Astrocyte (in vitro differentiated cells and primary cell): Measurements from ENCODE around the gene POU2F2. TPM values are rescaled to one million over a fixed set of nuclear protein-coding genes. Genes with fewer than 3 reads are reported as not detected.
"Not testable (repeated sequence)": the region's sequence is repeated elsewhere in the genome, so short reads cannot be mapped to it uniquely, and the experiment has no call there.

Experiments
- DNase-seq: peaks from one replicate; pipeline ENCODE4 v3.0.0-alpha.2; 2010; ENCODE audit warnings: low read depth
- FAIRE-seq: peaks from 2 replicates; lab custom pipeline; 2011; peaks lifted over from hg19 to GRCh38; lab: Jason Lieb, UNC
- H2AFZ ChIP-seq: 2 replicates; pipeline ENCODE4 v1.6.0; 2012; ENCODE audit warnings: low read depth, low read length, inconsistent platforms
- H3K27ac ChIP-seq: 2 replicates; pipeline ENCODE4 v1.5.1; 2011; ENCODE audit warnings: low read depth, low read length, inconsistent platforms
- H3K27me3 ChIP-seq: 2 replicates; pipeline ENCODE4 v1.6.0; 2011; ENCODE audit warnings: low read length, inconsistent platforms; ENCODE audit not compliant: insufficient read depth
- H3K36me3 ChIP-seq: 2 replicates; pipeline ENCODE4 v1.5.1; 2011; ENCODE audit warnings: low read length, inconsistent platforms; ENCODE audit not compliant: insufficient read depth
- H3K4me1 ChIP-seq: 2 replicates; pipeline ENCODE4 v1.5.1; 2011; ENCODE audit warnings: low read length, inconsistent platforms; ENCODE audit not compliant: insufficient read depth
- H3K4me2 ChIP-seq: 2 replicates; pipeline ENCODE4 v1.6.0; 2012; ENCODE audit warnings: low read length, inconsistent platforms
- H3K4me3 ChIP-seq: 2 replicates; pipeline ENCODE4 v1.5.1; 2011; ENCODE audit warnings: low read depth, mild to moderate bottlenecking, low read length, inconsistent platforms; ENCODE audit not compliant: insufficient read depth
- H3K79me2 ChIP-seq: 2 replicates; pipeline ENCODE4 v1.6.0; 2012; ENCODE audit warnings: mild to moderate bottlenecking, low read length, inconsistent platforms; ENCODE audit not compliant: insufficient read depth
- H3K9ac ChIP-seq: 2 replicates; pipeline ENCODE4 v1.6.0; 2012; ENCODE audit warnings: mild to moderate bottlenecking, low read length, inconsistent platforms
- H3K9me3 ChIP-seq: 2 replicates; pipeline ENCODE4 v1.5.1; 2012; ENCODE audit warnings: low read depth, mild to moderate bottlenecking, low read length, inconsistent platforms; ENCODE audit not compliant: insufficient read depth
- H4K20me1 ChIP-seq: 2 replicates; pipeline ENCODE4 v1.6.0; 2012; ENCODE audit warnings: low read length, inconsistent platforms; ENCODE audit not compliant: insufficient read depth
- H3K27ac Mint-ChIP-seq: one replicate; pipeline ENCODE4 v1.8.0; 2021; ENCODE audit warnings: mild to moderate bottlenecking, mixed read lengths; ENCODE audit not compliant: unreplicated experiment
- H3K27me3 Mint-ChIP-seq: one replicate; pipeline ENCODE4 v1.8.0; 2021; ENCODE audit warnings: low read depth, mixed read lengths; ENCODE audit not compliant: unreplicated experiment
- H3K36me3 Mint-ChIP-seq: one replicate; pipeline ENCODE4 v1.8.0; 2021; ENCODE audit warnings: low read depth, mixed read lengths; ENCODE audit not compliant: unreplicated experiment
- H3K4me1 Mint-ChIP-seq: one replicate; pipeline ENCODE4 v1.8.0; 2021; ENCODE audit warnings: low read depth, mixed read lengths; ENCODE audit not compliant: unreplicated experiment
- H3K4me3 Mint-ChIP-seq: one replicate; pipeline ENCODE4 v1.8.0; 2021; ENCODE audit warnings: mild to moderate bottlenecking, moderate library complexity, mixed read lengths; ENCODE audit not compliant: unreplicated experiment
- H3K9me3 Mint-ChIP-seq: one replicate; pipeline ENCODE4 v1.8.0; 2021; ENCODE audit warnings: mild to moderate bottlenecking, mixed read lengths; ENCODE audit not compliant: unreplicated experiment
- CTCF ChIP-seq: IDR thresholded peaks from 2 replicates; pipeline ENCODE4 v1.5.1; 2011; ENCODE audit warnings: low read depth, mild to moderate bottlenecking, inconsistent platforms, low read length, moderate library complexity; ENCODE audit not compliant: insufficient read depth
- EZH2 ChIP-seq: IDR thresholded peaks from 2 replicates; pipeline ENCODE4 v1.6.1; 2012; ENCODE audit warnings: mild to moderate bottlenecking, low read length, inconsistent platforms; ENCODE audit not compliant: insufficient read depth
- total RNA-seq: library from RNA; stranded (reverse); gene quantifications from 2 replicates; pipeline ENCODE4 v1.2.1, GENCODE V29; 2021

Gene POU2F2
- total RNA-seq, 1 donor from 2014 or later = 8.3 TPM

DNA sequence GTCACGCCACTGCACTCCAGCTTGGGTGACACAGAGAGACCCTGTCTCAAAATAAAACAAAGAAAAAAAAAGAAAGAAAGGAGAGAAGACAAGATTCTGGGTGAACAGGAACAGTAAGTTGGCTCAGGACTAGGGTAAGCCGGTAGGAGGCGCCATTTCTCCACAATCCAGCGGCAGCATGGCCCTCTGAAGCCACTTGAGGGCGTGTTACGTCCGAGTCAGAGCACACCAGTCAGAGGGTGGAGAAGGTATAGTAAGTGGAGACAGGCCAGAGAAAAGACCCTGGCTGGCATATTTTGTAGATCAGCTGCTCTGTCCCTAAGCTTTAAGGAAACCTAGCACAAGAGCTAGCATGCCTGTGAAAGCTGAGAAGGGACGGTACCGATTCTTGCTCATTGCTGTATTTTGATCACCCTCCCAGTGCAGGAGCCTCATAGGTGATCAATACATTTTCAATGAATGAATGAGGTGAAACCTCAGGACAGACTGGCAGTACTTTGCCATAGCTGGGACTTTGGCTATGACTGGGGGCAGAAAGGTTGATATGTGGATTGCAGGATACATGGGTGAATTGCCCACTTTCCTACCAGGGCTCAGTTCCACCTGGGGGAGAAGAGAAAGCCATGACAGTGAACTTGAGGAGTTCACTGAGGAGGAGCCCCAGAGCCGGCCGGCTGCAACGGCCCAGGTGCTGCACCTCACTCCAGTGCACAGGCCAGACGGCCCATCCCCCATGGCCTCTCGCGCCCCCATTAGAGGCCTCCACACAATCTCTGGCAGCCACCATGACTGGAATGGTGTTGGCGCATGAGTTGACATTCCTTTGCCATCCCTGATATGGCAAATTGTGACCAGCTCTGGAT, 23.5 kb downstream of the POU2F2 start:
- no peaks in the 10 kb centered on the region for H3K9me3 ChIP-seq
- no peak for FAIRE-seq
- no peaks in the 10 kb centered on the region for H3K36me3 ChIP-seq
- H2AFZ ChIP-seq = no peak overlapping the region
- H3K79me2 ChIP-seq = no peaks in the 10 kb centered on the region
- H3K9ac ChIP-seq = no peak overlapping the region
- H4K20me1 ChIP-seq = no peaks in the 10 kb centered on the region
- peaks cover 2% of the 10 kb centered on the region for H3K27me3 Mint-ChIP-seq
- peak; percentile 65 for DNase-seq
- H3K27ac Mint-ChIP-seq = no peak overlapping the region
- H3K4me1 ChIP-seq = peaks cover 36% of the 10 kb centered on the region
- peaks cover 2% of the 10 kb centered on the region for H3K36me3 Mint-ChIP-seq
- no peaks in the 10 kb centered on the region for H3K27me3 ChIP-seq
- no peak overlapping the region for H3K4me2 ChIP-seq
- H3K4me1 Mint-ChIP-seq = peaks cover 50% of the 10 kb centered on the region
- H3K4me3 Mint-ChIP-seq = peak overlapping the region; percentile 75
- H3K4me3 ChIP-seq = no peak overlapping the region
- TF ChIP-seq EZH2 (no peak), CTCF (peak; percentile 100)
- no peak overlapping the region for H3K27ac ChIP-seq
- no peaks in the 10 kb centered on the region for H3K9me3 Mint-ChIP-seq

DNA sequence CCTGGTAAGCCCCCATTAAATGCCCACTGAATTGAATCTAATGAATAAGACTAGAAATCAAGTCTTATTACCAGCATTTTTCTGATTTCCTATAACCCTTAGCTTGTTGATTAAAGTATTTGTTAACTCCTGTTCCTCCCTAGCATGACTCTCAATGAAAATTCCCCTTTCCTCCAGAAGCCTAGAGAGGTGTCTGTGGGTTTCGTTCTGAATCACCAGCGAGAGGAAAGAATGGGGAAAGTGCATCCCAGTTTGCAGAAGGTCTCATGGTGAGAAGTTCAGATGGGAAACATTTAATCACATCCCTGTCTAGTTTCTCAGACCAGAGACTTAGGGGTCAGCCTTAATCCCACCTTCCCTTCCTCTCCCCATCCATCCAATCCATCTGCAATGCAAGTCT, 26.9 kb downstream of the POU2F2 start:
- no peaks in the 10 kb centered on the region for H4K20me1 ChIP-seq
- peaks cover 2% of the 10 kb centered on the region for H3K36me3 Mint-ChIP-seq
- no peaks in the 10 kb centered on the region for H3K9me3 Mint-ChIP-seq
- no peaks in the 10 kb centered on the region for H3K36me3 ChIP-seq
- H3K27me3 ChIP-seq = no peaks in the 10 kb centered on the region
- H3K27ac ChIP-seq = no peak overlapping the region
- H3K4me3 ChIP-seq = no peak overlapping the region
- no peak for FAIRE-seq
- no peaks in the 10 kb centered on the region for H3K9me3 ChIP-seq
- no peak for TF ChIP-seq CTCF
- no peak for TF ChIP-seq EZH2
- peaks cover 24% of the 10 kb centered on the region for H3K4me1 Mint-ChIP-seq
- DNase-seq = no peak
- H3K4me3 Mint-ChIP-seq = no peak overlapping the region
- H3K4me1 ChIP-seq = peaks cover 5% of the 10 kb centered on the region
- no peak overlapping the region for H3K4me2 ChIP-seq
- no peak overlapping the region for H2AFZ ChIP-seq
- no peak overlapping the region for H3K27ac Mint-ChIP-seq
- H3K79me2 ChIP-seq = no peaks in the 10 kb centered on the region
- H3K27me3 Mint-ChIP-seq = peaks cover 2% of the 10 kb centered on the region
- no peak overlapping the region for H3K9ac ChIP-seq

GRCh38 chr19:42102877-42103276, 29.4 kb downstream of the POU2F2 start:
- Mint-ChIP-seq H3K4me1 (peaks cover 10% of the 10 kb centered on the region), H3K9me3 (no peaks in the 10 kb centered on the region), H3K4me3 (no peak overlapping the region), H3K27me3 (peaks cover 2% of the 10 kb centered on the region), H3K27ac (no peak overlapping the region), H3K36me3 (peaks cover 2% of the 10 kb centered on the region)
- Histone ChIP-seq H3K27me3 (no peaks in the 10 kb centered on the region), H2AFZ (no peak overlapping the region), H4K20me1 (no peaks in the 10 kb centered on the region), H3K79me2 (no peaks in the 10 kb centered on the region), H3K4me3 (no peak overlapping the region), H3K4me1 (no peaks in the 10 kb centered on the region), H3K9me3 (no peaks in the 10 kb centered on the region), H3K27ac (no peak overlapping the region), H3K4me2 (no peak overlapping the region), H3K9ac (no peak overlapping the region), H3K36me3 (no peaks in the 10 kb centered on the region)
- TF ChIP-seq EZH2 = no peak
- no peak for TF ChIP-seq CTCF
- FAIRE-seq (no peak), DNase-seq (no peak)

DNA sequence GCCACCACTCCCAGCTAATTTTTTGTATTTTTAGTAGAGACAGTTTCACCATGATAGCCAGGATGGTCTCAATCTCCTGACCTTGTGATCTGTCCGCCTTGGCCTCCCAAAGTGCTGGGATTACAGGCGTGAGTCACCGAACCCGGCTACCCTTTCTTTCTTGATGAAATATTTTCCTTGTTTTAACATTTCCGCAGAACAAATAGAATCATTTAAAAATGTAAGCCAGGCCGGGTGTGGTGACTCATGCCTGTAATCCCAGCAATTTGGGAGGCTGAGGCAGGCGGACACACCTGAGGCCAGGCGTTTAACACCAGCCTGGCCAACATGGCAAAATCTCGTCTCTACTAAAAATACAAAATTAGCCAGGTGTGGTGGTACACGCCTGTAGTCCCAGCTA, 32.0 kb downstream of the POU2F2 start:
- not testable (repeated sequence) for H3K9me3 ChIP-seq, H3K36me3 Mint-ChIP-seq, DNase-seq, H3K4me3 ChIP-seq, H3K27me3 ChIP-seq, H3K79me2 ChIP-seq, FAIRE-seq, H3K27ac ChIP-seq, H3K4me2 ChIP-seq, H3K4me1 ChIP-seq, H3K9ac ChIP-seq, H3K27me3 Mint-ChIP-seq, H2AFZ ChIP-seq, H3K9me3 Mint-ChIP-seq, H3K27ac Mint-ChIP-seq, H3K4me1 Mint-ChIP-seq, H4K20me1 ChIP-seq, H3K4me3 Mint-ChIP-seq, H3K36me3 ChIP-seq
